ENCODE measurements around the gene ATG2A.
A peak's percentile ranks its signal among the peaks of the same experiment; 100 is the strongest.

ATG2A gene

DNA sequence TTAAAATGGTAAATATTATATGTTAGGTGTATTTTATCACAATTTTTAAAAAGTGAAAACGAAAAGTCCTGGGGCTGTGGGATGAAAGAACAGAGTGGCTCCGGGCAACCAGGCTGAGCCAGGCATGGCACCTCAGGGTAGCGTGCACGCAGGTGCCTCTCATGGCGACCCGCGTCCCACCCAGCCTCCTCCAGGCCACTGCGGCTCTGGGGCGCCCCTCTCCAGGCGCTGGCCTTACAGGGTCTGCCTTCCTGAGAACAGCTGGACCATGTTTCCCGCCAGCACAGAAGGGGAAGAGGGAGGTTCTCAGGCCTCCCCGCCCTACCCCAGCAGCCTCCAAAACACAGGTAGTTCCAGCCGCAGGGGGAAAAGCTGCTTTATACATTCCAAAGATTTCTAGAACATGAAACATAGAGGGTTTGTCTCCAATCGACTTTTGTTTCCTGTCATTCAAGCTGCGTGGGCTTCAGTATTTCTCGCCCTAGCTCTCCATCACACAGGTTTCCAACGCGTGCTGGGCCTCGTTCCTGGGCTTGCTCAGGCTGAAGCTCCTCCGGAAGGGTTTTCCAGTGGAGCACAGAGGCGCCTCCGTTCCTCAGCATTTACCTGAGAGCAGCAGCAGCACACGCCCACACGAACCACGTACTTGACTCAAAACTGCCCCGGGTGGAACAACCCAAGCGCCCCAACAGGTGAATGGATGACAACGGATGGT, 49.1 kb downstream of the ATG2A start:
- no peak for DNase-seq

DNA sequence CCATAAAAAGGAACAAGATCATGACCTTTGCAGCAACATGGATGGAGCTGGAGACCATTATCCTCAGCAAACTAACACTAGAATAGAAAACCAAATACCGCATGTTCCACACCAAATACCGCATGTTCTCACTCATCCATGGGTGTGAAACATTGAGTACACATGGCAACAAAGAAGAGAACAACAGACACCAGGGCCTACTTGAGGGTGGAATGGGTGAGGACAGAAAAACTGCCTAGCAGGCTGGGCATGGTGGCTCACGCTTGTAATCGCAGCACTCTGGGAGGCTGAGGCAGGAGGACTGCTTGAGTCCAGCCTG, 50.9 kb downstream of the ATG2A start:
- no peak for DNase-seq

DNA sequence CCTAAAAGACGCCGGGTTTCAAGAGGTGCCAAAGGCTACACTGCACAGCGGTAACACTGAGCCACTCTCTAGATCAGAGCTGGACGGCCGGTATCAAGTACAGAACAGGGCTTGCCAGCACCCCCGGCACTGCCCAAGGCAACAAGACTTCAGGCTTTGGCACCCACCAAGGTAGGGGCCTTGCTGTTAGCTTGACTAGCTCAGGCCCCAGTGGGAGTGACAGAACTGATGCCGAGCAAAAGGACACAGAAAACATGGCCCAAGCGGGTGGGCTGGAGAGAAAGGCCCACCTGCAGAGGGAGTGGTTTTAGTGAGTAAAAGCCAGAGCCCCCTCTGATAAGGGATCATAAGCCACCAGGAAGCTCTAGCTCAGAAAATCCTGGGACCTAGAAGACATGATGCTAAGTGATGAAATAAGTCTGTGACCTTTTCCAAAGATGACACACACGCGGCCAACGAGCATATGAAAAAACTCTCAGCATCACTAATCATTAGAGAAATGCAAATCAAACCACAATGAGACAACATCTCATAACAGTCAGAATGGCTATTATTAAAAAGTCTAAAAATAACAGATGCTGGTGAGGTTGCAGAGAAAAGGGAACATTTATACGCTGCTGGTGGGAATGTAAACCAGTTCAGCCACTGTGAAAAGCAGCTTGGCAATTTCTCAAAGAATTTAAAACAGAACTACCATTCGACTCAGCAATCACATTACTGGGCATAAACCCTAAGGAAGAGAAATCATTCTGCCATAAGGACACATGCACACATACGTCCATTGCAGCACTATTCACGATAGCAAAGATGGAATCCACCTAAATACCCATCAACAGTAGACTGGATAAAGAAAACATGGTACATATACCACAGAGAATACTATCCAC, 51.5 kb downstream of the ATG2A start:
- no peak for DNase-seq

DNA sequence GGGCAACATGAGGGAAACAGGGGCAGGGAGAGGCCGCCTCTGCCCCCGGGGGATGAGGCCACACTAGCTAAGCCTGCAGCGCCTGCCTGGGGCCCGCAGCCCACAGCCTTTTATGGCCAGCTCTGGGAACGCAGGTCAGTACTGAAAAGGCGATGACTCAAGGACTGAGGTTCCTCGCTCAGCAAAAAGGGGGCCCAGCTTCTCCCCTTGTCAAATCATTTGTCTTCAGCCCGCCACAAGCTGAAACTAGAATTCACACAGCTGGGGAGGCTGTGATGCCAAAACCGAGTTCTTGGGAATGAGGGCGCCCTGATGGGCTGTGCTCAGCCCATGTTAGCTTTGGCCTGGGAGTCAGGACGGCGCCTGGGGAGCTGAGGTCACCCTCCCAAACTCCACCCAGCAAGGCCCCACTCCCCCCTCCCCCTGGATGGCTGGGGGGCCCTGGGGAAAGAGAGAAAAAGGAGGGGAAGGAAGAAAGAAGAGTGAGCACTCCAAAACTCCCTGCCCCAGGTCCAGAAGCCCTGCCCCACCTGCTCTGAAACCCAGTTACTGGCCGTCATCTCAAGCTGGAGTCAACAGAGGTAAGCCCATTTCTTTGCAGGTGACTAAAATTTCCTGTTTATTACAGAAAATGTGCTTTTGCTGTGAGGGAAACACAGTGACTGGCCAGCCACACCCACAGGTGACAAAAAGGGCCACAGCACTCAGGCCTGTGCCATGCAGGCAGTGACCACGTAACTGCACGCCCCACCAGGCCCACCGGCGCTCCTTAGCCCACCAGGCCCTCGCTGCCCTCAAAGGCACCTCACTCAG, 52.3 kb downstream of the ATG2A start:
- no peak for DNase-seq

DNA sequence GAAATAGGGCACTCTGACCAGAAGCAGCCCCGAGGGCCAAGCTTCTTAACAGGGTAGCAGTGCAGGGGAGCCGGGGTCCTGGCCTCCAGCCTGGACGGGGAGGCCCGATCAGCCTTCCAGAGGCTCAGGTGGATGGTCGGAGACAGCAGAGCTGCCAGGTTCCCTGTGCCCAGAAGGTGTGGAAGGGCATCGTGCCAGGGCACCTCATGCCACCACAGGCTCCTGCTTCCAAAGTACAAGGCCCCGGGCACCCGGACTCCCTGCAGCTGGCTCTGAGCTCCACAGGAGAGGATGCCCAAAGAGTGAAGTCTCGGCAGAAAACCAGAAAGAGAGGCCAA, 52.9 kb downstream of the ATG2A start:
- no peak for DNase-seq

DNA sequence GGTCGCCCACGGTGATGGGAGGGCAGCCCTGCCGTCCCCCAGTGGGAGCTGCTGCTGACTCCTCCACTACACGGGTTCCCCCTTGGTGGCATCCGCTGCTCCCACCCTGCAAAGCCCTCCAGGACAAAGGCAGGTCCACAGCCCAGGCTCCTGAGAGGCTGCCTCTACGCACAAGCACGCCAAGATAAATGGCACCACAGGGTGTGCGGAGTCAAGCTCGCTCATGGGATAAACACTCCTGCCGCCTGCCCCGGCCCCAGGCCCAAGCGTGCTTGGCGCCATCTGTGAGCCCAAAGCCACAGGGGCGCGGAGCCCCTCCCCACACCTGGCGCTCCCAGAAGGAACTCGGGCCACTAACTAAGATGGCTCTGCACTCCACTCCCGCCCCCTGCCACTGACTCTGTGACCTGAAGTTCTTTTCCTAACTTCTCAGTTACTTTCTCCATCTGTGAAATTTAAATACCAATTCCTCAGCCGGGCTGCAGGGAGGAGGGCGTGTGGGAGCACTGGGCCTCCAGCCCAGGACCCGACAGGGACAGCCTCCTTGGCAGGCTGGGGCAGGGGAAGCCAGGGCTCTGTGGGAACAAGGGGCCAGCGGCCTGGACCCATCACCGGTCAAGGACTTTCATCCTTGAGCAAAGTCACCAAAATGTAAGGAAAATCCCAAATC, 53.5 kb downstream of the ATG2A start:
- DNase-seq: no peak

DNA sequence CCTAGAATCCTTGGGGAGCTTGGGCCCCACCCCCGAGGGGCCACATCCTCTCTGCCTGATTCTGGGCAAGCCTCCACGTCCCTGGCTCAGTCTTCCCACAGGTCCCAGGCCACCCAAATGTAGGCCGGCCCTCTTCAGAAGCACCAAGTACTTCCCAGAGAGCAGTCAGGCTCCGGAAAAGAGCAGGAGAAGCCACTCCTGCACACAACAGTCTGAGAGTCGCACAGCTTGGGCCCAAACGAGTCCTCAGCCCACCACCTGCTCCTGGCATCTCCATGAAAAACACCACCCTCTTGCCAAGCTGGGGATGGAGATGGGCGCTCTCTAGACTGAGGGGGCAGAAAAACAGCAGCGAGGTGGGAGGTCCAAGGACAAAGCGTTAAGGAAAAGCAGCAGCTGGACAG, 54.0 kb downstream of the ATG2A start:
- no peak for DNase-seq

DNA sequence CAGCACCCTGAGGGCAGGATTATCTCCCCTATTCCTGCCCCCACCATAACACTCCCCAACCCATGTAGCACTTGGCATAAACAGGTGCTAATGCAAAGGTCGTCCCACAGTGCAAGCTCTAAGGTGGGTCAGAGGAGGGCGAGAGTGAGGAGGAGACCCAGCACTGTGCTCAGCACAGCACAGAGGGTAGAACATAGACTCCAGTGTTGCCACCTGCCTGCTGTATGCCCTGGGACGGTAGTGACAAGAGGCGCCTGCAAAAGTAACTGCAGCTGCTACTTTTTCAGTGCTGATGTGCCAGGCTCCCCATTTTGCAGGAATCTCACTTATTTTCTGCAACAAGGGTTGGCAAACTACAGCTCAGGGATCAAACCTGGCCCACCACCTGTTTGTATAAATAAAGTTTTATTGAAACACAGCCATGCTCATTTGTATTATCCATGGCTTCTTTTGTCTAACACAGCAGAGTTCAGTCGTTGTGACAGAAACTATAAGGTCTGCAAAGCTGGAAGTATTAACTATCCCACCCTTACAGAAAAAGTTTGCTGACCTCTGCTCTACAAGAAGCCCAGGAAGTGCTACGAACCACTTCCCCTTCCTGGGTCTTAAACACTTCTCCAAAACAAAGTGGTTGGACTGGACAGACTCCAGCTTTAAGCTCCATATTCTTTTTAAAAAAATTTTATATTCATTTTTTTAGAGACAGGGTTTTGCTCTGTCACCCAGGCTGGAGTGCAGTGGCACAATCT, 55.6 kb downstream of the ATG2A start:
- DNase-seq: no peak

DNA sequence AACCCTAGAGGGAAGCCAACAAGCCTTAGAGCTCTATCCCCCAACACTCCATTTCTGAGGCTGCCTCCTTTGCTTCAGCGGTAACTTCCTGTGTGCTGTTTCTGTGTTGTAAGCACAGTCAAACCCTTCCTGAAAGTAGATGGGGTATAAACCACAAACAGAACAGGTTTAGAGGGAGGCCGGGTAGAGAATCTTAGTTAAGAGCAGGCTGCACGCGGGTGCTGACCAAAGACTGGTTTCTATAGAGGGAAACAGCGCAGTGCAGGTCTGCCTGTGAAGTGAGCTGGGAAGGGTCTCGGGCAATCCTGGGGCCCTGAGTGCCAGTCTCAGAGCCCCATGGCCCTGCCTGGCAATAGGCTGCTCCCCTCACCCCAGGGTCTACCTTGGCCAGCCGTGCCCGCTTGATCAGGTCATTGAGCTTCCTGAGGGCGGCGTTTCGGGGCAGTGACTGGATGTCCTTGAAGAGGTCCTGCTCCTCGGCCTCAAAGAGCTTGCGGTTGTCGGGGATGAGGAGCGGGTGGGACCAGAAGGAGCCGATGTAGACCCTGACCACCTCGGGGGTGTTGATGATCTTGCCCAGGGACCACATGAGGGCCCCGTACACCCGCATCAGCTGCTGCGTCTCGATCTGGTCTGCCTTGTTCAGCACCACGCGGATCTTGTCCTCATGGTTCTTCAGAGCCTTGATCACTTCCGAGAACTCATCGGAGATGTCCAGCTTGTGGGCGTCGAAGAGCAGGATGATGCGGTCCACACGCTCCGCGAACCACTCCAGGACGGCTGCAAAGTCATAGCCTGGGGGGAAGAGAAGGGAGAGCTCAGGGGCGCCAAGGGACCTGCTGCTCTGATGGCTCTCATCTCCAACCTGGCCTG, 57.2 kb downstream of the ATG2A start:
- DNase-seq: no peak

DNA sequence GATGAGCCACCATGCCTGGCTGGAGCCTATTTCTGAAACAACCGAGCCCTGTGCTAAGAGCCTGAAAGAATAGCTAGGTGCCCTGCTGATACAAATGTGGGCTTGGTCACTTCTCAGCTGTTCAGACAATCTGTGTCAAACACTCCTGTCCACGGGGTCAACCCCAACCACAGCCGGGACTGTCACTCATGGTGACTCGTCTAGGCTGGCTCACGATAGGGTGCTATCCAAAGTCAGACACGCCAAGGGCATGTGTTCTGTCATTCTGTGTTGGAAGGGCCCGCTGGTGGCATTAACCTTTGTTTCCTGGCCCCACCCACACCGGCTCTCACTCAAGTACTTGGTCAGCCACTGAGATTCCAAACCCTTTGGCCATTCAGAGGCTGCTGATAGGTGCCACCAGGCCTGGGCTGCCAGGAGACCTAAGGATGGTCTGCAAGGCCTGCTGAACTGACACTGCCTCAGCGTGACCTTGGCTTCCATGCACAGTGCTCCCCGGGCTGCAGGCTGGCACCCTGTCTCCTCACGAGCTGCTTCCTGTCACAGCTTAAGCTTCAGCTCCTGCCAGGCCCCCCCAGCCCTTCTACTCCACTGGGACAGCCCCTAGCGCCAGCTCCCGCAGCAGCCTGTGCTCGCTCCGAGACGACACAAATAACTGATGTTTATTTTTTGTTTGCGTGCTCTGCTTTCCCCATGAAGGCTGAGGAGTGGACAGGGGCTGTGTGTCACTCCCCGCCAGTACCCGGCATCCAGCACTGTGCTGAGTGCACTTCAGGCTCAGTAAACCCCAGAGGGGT, 58.3 kb downstream of the ATG2A start:
- DNase-seq: peak; percentile 35

DNA sequence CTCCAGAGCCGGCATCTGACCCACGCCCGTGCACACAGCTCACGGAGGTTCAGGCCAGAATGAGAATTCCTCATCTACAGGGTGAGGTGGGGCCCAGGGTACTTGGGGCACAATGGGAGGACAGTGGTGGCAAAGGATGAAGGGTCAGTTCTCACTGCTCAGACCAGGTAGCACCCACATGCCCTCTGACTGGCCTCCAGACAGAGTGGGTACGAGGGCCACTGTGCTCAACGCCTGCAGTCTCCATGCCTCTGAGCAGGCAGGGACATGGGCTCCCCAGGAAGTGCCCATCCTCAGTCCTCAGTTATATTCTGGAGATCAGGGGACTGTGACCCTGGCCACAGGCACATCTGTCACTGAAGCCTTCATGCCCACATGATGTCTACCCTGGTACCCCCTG, 59.5 kb downstream of the ATG2A start:
- no peak for DNase-seq

DNA sequence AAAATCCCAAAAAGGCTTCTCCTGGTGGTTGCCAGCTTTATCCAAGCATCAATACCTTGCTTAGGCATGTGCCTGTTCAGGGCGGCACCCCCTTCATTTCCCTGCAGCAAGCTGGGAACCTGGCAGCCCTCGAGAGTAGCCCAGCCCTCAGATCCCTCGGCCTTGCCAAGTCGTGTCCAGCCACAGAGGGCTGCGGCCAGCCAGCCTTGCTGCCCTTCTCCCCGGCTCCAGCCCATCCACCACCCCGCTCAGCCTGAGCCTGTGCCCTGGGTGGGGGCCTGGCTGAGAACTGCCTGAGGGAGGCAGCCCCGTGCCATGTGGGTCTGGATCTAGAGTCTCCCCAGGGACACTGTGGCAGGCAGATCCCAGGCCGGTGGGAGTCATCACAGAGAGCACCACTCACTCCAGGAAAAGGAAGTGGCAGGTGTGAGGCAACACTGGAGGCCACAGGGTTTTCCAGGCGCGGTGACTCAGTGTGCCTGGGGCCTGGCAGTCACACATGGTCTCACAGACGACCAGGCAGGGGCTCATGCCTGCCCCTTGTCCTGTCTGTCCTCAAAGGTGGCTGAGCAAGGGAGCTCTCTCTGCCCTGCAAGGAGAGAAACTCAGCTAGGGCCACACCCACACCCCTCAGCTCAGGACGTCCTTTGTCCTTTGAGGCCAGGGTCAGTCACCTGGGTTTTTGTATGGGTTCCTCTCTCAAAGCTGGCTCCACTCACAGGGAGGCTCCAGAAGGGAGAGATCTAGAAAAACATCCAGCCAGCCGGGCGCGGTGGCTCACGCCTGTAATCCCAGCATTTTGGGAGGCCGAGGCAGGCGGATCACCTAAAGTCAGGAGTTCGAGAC, 60.4 kb downstream of the ATG2A start:
- no peak for DNase-seq

DNA sequence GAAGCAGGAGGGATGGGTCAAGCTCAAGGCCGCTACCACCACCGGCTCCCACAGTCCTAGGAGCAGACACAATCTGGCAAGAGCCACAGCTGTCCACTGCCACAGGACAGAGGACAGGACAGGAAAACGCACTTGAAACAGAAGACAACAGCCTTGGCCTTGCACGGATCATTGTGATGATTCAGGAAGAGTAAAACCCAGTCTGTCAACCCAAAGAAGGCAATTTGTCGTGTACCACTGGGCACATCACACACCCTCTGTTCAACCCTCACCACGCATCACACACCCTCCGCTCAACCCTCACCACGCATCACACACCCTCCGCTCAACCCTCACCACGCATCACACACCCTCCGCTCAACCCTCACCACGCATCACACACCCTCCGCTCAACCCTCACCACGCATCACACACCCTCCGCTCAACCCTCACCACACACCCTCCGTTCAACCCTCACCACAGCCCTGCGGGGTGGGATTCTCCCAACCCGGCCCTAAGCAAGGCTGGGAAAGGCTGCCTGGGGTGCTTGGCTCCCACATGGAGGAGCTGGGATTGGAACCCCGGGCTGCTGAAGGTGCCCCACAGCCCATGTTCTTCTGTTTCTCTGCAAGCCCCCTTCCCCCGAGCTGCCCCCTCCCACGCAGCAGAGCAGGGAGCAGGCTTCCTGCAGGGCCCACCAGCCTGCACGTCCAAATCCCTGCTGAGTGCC, 61.3 kb downstream of the ATG2A start:
- no peak for DNase-seq

DNA sequence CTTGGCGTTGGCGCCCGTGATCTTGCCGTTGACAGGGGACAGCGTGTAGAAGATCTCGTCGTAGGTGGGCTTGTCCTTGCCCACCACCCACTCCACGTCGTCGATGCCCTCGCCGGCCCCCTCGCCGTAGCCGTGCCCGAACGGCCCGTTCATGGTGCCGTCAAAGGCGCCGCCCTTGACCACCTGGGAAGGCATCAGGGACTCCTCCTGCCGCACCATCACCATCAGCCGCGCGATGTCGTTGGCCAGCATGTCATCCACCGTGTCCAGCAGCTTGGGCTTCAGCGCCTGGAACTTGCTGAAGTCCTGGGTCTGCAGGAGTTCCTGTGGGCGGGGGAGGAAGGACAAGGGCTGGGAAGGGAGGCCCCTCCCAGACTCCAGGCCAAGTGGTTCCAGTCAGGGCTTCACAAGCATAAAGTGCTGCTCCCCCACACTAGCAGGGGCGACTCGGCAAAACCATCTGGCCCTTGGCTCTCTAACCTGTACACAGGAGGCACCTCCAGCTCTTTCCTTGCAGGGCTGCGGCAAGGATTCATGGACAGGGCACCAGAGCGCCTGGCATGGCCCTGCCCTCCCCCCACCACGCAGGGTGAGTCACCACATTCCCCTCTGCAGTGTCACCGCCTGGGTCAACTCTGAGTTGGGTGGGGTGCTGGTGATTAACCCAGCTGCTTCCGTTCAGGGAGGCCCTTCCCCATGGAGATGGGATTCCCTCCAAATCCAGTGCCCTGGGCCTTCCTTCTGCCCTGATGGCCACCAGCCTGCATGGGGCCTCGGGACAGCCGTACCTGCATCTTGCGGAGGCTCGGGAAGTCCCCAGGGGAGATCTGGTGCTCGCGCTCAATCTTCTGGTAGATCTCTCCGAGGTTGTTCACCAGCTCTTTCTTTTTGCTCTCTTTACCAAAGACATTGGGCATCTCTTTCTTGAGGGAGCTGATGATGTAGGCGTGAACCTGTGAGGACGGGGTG, 62.2 kb downstream of the ATG2A start:
- DNase-seq: peak; percentile 37

DNA sequence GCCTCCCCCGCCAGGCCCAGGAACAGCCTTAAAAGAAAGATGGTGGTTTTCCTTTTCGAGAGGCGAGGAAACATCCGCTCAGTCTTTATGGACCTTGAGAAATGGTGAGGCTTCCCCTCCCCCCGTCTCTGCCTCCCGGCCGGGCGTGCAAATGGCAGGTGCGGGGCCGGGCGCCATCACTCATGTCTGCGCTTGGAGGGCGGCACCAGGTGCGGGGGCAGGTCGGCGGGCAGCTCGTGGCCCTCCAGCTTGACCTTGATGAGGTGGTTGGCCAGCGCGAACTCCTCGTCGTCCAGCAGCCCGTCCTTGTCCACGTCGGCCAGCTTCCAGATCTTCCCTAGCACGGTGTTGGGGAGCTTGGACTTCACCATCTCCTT, 62.9 kb downstream of the ATG2A start:
- no peak for DNase-seq

DNA sequence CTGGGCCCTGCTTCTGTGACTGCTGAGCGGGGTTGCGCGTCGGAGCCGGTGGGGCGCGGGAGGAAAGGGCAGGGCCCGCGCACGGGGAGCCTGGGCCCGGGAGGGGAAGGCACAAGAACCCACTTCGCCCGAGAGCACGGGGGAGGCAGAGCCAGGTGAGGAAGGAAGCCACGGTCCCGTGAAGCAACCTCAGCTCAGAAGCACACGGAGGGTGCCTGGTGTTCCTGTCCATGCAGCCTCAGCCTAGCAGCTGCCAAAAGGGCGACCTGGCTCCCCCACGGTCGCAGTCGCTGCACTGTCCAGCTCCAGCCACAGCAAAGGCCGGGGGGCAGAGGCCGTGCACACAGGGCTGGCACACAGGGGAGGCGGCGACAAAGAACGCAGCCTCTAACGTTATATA, 63.3 kb downstream of the ATG2A start:
- DNase-seq: no peak

DNA sequence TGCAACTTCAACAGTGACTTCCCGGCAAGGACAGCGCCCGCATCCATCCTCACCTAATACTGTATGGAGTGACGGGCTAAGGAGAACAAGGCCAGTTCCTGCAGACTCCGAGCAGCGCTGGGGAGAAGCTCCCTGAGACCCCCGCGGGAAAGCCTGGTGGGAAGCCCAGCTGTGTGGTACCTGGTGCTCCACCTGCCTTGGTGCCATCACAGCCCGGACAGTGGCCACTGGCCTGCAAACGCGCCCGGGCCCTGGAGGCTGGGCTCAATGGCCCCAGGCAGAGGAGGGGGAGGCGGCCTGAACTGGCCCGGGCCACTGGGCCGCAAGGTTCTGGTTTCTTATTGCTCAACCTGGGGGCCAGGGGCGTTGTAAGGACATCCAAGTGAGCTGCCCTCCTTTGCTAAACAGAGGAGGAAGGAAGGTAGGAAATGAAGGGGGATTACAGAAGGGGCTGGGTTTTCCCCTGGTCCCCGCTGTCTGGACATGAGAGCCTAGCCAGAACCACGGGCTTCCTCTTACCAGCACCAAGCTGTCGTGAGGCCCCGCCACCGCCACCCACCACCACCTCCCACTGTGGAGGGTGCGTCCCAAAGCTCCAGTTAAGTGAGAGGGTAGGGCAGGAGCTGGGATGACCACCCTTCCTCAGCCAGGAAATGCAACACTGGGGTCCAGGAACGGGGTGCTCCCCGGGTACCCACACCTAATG, 64.1 kb downstream of the ATG2A start:
- DNase-seq: no peak
